Activated CD4-positive, alpha-beta T cell treated with anti-CD3 and anti-CD28 coated beads for 1 hour (primary cell): ENCODE results near the gene PTGDS.

Experiments
- DNase-seq: peaks from one replicate; pipeline ENCODE4 v3.0.0-alpha.2; 2020

PTGDS gene

GRCh38 chr9:137011907-137012675 is 34.8 kb downstream of the PTGDS start:
- DNase-seq, result no peak

- DNase-seq, result no peak
Observed at GRCh38 chr9:137012694-137013570, 35.6 kb downstream of the PTGDS start.

DNA sequence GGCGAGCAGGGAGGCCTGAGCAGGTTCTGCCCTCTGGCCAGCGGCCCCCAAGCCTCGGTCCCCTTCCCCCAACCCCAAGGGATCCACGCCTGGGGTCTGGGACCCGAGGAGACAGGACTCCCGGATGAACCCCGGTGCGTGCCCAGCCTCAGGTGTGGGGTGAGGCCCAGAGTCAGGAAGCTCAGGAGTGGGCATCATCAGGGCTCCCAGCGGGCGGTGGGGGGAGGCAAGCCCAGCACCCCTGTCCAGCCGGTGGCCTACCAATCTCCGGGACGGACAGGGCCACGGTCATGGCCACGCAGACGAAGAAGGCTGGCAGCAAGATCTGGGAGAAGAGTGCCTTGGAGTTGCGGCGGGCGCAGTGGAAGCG is 36.3 kb downstream of the PTGDS start:
- no peak for DNase-seq

DNA sequence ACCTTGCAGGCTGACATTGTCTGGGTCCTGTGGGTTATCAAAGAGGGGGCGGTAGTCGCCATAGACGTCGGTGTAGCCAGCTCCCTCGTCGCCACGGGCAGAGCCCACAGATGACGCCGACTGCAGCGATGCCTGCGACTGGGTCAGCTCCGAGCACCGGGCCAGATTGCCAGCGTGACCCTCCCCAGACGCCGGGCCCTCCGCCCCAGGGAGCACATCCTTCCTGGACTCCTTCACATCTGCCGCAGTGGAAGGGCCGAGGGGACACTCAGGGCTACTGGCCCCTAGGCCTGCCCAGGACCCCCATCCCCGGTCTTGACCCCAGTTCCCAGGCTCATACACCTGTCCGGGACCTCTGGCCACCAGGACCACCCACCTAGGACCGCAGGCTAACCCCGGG is 36.9 kb downstream of the PTGDS start:
- no peak for DNase-seq

- no peak for DNase-seq
Observed at GRCh38 chr9:137014776-137015539, 37.7 kb downstream of the PTGDS start.

DNA sequence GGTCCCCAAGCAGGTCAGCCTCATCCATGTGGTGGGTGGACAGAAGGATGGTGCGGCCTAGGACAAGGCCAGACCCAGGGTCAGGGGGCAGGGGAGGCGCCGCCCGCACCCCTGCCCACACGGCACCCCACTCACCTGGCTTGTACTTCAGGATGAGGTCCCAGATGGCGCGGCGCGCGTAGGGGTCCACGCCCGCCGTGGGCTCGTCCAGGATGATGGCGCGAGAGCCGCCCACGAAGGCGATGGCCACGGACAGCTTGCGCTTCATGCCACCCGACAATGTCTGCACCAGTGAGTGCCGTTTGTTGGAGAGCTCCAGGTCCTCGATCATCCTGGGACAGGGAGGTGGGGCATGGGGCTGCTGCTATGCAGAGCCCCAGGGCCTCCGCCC is 38.2 kb downstream of the PTGDS start:
- DNase-seq, result no peak

DNA sequence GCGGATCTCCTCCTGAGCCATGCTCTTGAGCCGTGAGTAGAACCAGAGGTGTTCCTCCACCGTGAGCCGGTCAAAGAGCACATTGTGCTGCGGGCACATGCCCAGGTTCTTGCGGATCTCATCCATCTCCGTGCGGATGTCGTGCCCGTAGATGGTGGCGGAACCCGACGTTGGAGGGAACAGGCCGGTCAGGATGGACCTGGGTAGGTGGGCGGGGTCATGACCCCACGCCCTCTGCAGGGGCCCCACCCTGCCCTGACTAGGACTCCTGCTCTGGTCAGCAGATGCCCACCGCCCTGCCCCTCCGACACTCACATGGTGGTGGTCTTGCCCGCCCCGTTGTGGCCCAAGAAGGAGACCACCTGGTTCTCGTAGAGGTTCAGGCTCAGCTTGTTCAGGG is 38.7 kb downstream of the PTGDS start:
- DNase-seq, result no peak

DNA sequence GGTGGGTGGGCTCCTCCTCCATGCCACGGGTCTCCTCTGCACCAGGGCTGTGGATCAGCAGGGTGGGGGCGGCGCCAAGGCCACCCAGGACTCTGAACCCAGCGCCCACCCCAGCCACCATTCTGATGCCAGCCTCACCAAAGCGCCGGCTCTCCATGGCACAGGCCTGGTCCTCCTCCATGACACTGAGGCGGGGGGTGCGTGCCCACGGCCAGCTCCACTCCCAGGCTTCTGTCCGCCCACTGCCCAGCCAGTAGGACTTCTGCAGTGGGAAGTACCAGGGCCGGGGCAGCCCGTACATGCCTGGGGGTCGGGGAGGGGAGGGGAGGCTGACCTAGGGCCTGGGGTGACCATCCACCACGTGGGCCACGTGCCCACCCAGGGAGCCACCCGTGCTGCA is 39.1 kb downstream of the PTGDS start:
- no peak for DNase-seq

DNA sequence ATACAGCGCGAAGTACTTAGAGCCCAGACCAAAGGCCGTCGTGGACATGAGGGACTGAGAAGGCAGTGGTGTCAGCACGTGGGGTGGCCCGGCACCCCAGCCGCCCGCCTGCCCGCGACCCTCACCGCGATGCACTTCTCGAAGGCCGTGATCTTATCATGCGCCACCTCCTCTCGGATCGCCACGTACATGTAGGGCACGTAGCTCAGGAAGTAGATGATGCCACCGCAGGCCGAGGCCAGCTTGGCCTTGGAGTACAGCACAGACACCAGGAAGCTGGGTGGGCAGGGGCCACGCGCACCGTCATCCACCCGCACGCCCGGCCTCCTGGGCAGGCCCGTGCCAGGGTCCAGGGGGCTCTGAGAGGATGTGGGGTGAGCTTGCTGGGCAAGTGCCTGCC is 39.8 kb downstream of the PTGDS start:
- no peak for DNase-seq

DNA sequence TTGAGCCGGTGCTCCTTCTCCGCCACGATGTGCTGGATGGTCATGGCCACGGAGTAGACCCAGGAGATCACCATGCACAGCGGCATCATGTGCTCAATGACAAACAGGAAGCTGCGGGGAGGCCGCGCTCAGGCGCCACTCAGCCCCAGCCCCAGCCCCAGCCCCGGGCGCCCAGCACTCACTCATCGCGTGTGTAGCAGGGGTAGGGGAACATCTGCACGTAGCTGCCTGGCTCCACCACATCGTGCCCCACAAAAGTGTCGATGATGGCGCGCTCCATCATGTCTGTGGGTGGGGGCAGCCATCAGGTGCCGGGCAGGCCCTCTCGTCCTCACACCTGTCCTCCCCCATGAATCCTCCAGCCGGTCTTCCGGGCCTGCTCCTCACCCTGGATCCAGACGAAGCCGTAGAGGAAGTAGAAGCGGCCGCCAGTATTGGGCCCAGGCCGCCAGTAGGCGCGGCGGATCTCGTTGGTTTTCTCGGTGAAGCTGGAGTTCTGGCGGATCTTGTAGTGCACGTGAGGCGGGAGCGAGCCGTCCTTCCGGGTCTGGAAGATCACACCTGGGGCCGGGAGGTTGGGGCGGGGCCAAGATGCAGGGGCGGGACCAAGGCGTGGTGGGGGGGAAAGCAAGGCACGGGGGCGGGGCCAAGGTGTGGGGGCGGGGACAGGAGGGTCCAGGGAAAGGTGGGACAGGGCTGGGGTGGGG is 40.6 kb downstream of the PTGDS start:
- no peak for DNase-seq

- no peak for DNase-seq
Observed at GRCh38 chr9:137018761-137019559, 41.7 kb downstream of the PTGDS start.

DNA sequence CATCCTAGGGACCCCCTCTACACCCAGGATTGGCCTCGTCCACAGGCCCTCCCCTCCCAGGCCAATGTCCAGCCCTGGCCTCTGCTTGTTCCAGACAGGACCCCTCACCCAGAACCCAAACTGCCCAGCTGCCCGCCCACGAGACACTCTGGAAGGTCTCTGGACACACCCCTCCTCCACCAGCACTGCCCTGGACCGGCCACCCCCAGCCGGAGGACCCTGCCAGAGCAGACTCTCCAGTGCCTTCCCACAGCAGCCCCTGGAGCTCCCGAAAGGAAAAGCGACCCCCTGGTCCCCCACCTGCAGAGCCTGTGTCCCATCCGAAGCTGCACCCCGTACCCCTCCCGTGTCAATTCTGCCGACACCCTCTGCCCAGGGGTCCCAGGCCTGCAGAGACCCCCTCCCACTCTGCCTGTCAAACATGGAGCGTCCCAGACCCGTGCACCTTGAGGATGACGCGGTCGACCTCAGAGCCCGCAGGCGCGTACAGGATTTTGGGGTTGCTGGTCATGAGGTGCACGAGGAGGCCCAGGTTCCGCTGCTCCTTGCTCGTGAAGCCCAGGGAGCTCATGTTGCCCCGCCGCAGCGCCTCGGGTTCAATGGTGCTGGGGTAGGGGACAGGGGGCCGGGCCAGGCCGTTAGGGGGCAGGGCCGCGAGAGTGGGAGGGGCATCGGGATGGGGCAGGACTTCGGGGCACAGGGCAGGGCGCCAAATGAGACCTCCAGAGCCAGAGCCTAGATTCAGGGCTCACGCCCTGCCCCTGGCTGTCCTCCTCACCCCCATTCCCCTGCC is 42.8 kb downstream of the PTGDS start:
- DNase-seq, result no peak

DNA sequence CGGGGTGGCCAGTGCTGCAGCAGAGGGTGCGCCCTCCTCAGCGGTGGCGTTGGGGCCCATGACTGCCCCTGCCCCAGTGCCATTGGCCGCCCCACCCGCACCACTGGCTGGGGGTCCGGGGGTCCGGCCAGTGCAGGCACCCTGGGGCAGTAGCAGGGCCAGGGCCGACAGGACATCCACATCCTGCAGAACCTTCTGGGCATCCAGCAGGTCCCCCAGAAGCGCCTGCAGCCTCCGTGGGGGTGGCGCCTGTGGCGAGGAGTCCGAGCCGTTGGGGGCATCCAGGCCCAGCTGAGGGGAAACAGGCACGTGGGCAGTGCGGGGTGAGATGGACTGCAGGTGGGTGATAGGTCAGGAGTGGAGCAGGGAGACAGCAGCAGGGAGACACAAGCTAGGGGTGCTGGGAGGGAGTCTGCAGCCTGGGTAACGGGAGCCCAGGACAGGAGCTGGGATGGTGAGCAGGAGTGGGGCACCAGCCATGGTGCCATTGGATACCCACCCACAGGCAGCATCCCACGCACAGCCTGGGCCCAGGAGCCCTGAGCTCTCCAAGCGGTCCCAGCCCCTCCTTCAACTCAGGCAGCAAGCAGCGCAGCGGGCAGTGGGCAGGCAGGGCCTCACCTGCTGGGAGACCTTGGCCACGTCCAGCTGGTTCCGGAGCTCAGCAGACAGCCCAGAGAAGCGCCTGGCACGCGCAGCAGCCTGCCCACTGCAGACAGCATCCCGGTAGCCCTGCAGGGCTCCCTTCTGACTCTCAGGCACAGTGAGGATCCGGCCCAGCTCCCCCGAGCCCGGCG is 43.7 kb downstream of the PTGDS start:
- DNase-seq, result no peak

- DNase-seq, result no peak
Observed at GRCh38 chr9:137021568-137021978, 44.3 kb downstream of the PTGDS start.

GRCh38 chr9:137021979-137022661 is 44.8 kb downstream of the PTGDS start:
- peak; percentile 49 for DNase-seq

DNA sequence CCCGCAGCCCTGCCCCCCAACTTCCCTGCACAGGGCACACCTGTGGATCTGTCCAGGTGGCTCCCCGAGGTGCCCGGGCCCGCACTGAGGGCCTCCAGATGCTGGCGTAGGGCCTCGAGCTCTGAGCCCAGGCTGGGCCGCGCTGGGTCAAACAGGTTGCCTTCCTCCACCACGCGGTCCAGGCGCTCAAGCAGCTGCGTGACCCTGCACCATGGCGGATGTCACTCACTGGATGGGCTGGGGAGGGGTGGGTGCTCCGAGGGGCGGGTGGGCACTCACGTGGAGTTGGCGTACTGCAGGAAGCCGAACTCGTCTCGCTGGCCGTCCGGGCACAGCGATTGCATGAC is 45.3 kb downstream of the PTGDS start:
- DNase-seq, result no peak

- DNase-seq, result no peak
Observed at GRCh38 chr9:137023157-137023556, 45.9 kb downstream of the PTGDS start.

DNA sequence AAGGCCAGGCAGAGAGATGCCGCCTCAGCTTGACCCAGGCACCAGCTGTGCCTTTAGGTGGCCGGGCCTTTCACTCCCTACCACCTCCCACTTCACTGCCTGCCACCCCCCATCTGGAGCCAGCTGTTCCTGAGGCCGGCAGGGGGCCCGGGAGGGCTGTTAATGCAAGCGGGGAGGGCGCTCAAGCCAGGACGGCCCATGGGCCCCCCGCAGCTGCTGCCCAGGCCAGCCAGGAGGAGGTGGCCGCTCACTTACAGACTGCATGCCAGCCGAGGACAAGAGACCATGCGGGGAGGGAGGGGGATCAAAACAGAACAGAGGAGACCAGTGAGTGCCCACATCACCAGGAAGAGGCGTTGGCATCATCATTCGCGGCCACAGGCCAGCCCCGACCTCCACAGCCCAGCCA is 46.3 kb downstream of the PTGDS start:
- no peak for DNase-seq

DNA sequence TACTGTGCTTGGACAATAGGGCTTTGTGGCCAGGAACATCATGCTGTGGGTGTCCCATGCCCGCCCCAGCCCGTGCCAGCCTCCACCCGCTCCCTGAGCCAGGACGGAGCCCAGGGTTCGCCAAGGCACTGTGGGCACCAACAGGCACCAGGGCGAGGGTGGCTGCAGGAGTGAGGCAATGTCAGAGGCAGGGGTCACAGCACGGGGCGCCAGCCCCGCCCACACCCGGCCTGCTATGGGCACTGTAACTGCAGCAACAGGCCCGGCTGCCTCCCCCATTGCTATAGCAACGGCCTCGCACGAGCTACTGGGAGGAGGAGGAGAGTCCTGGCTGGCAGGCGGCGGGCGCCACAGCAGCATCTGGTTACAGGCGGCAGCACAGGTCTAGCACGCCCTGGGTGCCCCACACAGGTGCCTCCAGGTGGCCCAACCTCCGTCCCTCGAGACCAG is 48.2 kb downstream of the PTGDS start:
- DNase-seq, result no peak

GRCh38 chr9:137026384-137026783 is 49.1 kb downstream of the PTGDS start:
- DNase-seq, result no peak
